ENCODE data around the gene BTBD6.
"Not testable (repeated sequence)": the region's sequence is repeated elsewhere in the genome, so short reads cannot be mapped to it uniquely, and the experiment has no call there.

BTBD6 gene

GRCh38 chr14:105274637-105275036 lies 26.3 kb downstream of the BTBD6 start:
- no peak for DNase-seq

GRCh38 chr14:105275267-105275946 lies 27.1 kb downstream of the BTBD6 start:
- DNase-seq: no peak

GRCh38 chr14:105277448-105277847 lies 29.1 kb downstream of the BTBD6 start:
- not testable (repeated sequence) for DNase-seq

- DNase-seq: no peak
Observed at GRCh38 chr14:105279642-105280361, 31.5 kb downstream of the BTBD6 start.

GRCh38 chr14:105280525-105280924 lies 32.2 kb downstream of the BTBD6 start:
- DNase-seq: no peak

- DNase-seq: no peak
Observed at GRCh38 chr14:105281371-105282097, 33.2 kb downstream of the BTBD6 start.

- DNase-seq: no peak
Observed at GRCh38 chr14:105282098-105282725, 33.9 kb downstream of the BTBD6 start.

GRCh38 chr14:105283028-105283427 lies 34.7 kb downstream of the BTBD6 start:
- DNase-seq: no peak

- no peak for DNase-seq
Observed at GRCh38 chr14:105283899-105284298, 35.6 kb downstream of the BTBD6 start.

GRCh38 chr14:105285174-105285573 lies 36.8 kb downstream of the BTBD6 start:
- DNase-seq: no peak

GRCh38 chr14:105286759-105287144 lies 38.4 kb downstream of the BTBD6 start:
- DNase-seq: no peak

- DNase-seq: no peak
Observed at GRCh38 chr14:105287249-105288102, 39.1 kb downstream of the BTBD6 start.

- DNase-seq: not testable (repeated sequence)
Observed at GRCh38 chr14:105288936-105289335, 40.6 kb downstream of the BTBD6 start.

GRCh38 chr14:105290621-105291346 lies 42.5 kb downstream of the BTBD6 start:
- no peak for DNase-seq

- DNase-seq: peak; percentile 79
Observed at GRCh38 chr14:105292826-105293711, 44.7 kb downstream of the BTBD6 start.

- DNase-seq: peak; percentile 71
Observed at GRCh38 chr14:105294142-105294597, 45.8 kb downstream of the BTBD6 start.

GRCh38 chr14:105297311-105297710 lies 49.0 kb downstream of the BTBD6 start:
- DNase-seq: not testable (repeated sequence)

- DNase-seq: no peak
Observed at GRCh38 chr14:105299654-105300541, 51.6 kb downstream of the BTBD6 start.

All from activated CD8-positive, alpha-beta memory T cell treated with anti-CD3 and anti-CD28 coated beads for 24 hours (primary cell).